HL-60 (cell line): Measurements from ENCODE around the gene LRRC71. TPM values are rescaled to one million over a fixed set of nuclear protein-coding genes. Genes with fewer than 3 reads are reported as not detected.

Source experiments
- microRNA-seq: library from miRNA; unstranded; fragments of <30 nt; microRNA quantifications from one replicate; pipeline ENCODE4, GENCODE V29; 2018

Gene LRRC71

Small RNA genes lying within 50 kb of the gene (microRNA-seq; reads per million reads assigned to microRNA genes)
- not detected for gene MIR765
